ENCODE results near the gene NKAIN4.

DNA sequence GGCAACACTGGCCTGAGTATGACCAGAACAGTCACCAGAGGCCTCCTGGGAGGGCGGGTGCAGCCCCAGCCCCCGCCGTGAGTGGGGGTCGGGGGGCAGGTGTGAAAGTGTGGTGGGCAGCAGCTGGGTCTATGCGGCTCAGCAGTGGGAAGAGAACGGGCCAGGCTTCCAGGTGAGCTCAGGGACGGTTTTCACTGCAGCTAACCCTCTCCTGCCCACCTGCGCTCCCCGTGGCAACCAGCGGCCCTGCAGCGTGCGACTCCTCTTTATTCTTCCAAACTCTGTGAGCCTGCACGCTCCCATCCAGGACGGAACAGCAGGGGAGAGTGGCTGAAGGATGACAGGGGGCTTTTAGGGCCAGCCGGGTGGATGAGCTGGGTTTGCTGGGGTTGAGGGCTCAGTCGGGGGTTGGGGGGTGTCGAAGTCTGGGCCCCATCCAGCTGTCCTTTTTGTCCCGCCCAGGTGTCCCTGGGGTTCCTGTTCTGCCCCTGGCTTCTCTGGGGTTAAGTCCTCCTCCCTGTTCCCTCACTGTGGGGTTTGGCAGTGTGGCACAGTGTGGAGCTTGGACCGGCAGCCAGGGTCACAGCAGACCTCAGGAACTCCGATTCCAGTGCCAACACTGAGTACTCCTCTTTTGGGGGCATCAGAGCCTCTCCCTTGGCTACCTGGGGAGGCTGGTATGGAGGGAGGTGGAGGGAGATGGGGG is 19.4 kb downstream of the NKAIN4 start:
- TF ChIP-seq, protein P1, sequence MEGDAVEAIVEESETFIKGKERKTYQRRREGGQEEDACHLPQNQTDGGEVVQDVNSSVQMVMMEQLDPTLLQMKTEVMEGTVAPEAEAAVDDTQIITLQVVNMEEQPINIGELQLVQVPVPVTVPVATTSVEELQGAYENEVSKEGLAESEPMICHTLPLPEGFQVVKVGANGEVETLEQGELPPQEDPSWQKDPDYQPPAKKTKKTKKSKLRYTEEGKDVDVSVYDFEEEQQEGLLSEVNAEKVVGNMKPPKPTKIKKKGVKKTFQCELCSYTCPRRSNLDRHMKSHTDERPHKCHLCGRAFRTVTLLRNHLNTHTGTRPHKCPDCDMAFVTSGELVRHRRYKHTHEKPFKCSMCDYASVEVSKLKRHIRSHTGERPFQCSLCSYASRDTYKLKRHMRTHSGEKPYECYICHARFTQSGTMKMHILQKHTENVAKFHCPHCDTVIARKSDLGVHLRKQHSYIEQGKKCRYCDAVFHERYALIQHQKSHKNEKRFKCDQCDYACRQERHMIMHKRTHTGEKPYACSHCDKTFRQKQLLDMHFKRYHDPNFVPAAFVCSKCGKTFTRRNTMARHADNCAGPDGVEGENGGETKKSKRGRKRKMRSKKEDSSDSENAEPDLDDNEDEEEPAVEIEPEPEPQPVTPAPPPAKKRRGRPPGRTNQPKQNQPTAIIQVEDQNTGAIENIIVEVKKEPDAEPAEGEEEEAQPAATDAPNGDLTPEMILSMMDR (conservative IDR thresholded peaks at IDR 0.05; ENCODE audit: low read depth, low read length) = peak; percentile 49
- TF ChIP-seq EZH2 (IDR thresholded peaks at IDR 0.05; ENCODE audit: low read length, unreplicated experiment) = no peak
- TF ChIP-seq EZH2phosphoT487 (IDR thresholded peaks at IDR 0.05; ENCODE audit: borderline replicate concordance, low read length) = no peak
